Measurements from ENCODE around the gene OR1F1.
"Not testable (repeated sequence)": the region's sequence is repeated elsewhere in the genome, so short reads cannot be mapped to it uniquely, and the experiment has no call there.

OR1F1 gene

DNA sequence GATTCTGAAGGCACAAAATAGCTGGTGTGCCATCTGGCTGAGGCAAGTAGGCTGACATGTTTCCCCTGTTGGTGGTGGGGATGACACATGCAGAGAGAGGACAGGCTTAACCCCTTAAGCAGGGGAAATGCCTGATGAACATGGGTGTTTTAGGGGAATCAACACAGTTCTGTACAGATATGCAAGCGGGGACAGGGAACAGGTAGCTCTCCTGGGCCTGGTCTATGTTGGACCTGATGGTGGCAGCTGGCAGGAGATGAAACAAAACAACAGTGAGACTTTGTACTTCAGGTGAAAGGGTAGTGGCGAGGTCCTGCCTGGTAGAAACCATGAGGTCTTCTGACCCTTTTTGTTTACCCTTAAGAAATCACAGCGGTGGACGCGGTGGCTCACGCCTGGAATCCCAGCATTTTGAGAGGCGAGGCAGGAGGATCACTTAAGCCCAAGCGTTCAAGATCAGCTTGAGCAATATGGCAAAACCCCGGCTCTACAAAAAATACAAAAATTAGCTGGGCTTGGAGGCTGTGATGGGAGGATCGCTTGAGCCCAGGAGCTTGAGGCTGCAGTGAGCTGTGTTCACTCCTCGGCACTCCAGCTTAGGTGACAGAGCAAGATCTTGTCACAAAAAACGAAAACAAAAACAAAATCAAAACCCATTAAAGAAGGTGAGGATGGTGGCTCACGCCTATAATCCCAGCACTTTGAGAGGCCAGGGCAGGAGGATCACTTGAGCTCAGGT lies 10.5 kb downstream of the OR1F1 start:
- no peak overlapping the region for H3K4me3 ChIP-seq (ENCODE audit: control insufficient read depth, low read depth, low read length)
- no peak for DNase-seq (ENCODE audit: low read depth)
- TF ChIP-seq, protein P1, sequence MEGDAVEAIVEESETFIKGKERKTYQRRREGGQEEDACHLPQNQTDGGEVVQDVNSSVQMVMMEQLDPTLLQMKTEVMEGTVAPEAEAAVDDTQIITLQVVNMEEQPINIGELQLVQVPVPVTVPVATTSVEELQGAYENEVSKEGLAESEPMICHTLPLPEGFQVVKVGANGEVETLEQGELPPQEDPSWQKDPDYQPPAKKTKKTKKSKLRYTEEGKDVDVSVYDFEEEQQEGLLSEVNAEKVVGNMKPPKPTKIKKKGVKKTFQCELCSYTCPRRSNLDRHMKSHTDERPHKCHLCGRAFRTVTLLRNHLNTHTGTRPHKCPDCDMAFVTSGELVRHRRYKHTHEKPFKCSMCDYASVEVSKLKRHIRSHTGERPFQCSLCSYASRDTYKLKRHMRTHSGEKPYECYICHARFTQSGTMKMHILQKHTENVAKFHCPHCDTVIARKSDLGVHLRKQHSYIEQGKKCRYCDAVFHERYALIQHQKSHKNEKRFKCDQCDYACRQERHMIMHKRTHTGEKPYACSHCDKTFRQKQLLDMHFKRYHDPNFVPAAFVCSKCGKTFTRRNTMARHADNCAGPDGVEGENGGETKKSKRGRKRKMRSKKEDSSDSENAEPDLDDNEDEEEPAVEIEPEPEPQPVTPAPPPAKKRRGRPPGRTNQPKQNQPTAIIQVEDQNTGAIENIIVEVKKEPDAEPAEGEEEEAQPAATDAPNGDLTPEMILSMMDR (IDR thresholded peaks at IDR 0.05; ENCODE audit: control insufficient read depth, insufficient read depth, low read depth, low read length, missing control alignments) = no peak

DNA sequence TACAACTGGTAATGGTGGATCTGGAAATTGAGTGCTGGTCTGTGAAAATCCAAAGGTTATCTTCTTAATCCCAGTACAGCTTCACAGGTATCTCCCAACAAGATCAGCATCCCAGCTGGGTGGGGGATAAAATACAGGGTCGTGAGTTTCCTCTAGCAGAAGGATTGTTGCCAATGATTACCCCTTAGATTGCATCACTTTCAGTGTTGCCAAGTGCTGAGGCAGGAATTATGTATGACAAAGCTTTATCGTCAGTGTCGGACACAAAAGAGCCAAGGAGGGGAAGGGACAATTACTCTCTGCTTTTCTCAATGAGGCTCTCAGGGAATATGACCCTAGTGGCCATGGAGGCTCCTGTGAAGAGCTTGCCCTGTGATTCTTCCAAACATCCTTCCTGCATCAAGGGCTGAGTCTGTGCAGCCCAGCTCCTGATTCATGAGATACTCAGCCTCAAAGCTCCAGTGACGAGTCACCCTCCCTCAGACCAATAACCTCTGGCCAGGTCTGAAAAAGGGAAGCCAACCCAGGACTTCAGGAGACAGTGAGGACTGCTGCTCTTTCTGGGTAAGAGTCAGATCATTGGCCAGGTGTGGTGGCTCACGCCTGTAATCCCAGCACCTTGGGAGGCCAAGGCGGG lies 15.0 kb downstream of the OR1F1 start:
- H3K4me3 ChIP-seq (ENCODE audit: control insufficient read depth, low read depth, low read length) = no peak overlapping the region
- DNase-seq (ENCODE audit: low read depth) = no peak
- TF ChIP-seq, protein P1 (IDR thresholded peaks at IDR 0.05; ENCODE audit: control insufficient read depth, insufficient read depth, low read depth, low read length, missing control alignments) = no peak

DNA sequence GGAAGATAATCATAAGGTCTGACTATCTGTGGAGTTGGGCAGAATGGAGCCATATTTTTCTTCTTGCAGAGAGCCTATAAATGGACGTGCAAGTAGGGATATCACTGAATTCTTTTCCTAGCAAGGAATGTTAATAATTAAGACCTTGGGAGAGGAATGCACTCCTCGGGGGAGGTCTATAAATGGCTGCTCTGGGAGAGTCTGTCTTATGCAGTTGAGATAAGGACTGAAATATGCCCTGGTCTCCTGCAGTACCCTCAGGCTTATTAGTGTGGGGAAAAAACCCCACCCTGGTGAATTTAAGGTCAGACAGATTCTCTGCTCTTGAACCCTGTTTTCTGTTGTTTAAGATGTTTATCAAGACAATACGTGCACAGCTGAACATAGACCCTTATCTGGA lies 17.9 kb downstream of the OR1F1 start:
- DNase-seq (ENCODE audit: low read depth); H3K4me3 ChIP-seq (ENCODE audit: control insufficient read depth, low read depth, low read length): not testable (repeated sequence)

DNA sequence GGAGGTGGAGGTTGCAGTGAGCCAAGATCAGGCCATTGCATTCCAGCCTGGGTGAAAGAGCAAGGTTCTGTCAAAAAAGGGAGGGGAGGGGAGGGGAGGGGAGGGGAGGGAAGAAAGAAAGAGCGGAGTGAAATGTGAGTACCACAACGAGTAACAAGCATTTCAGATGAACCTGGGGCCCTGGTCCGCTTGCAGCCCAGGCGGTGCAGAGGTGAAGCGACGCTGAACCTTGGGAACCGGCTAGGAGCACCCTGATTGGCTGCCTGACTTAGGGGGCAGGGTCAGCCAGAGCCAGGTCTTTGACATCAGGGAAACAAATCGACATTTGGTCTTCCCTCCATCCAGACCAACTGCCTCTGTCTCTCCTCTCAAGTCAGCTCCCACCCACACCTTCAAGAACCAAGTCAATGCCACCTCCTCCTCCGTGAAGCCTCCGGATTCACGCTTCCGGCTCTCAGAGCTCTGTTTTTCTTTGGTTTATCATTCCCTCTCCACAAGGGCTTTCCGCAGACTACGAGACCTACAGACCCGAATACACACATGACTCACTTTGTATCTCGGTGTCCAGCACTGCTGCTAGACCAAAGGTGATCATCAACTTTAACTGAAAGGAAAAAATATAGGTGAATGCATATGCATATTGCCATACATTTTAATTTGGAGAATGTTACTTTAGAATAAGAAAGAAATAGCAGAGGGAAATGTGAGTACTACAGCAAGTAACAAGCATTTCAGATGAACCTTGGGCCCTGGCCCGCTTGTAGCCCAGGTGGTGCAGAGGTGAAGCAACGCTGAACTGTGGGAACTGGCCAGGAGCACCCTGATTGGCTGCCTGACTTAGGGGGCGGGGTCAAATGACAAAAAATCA lies 19.3 kb downstream of the OR1F1 start:
- no peak for DNase-seq (ENCODE audit: low read depth)
- no peak overlapping the region for H3K4me3 ChIP-seq (ENCODE audit: control insufficient read depth, low read depth, low read length)
- TF ChIP-seq, protein P1 (IDR thresholded peaks at IDR 0.05; ENCODE audit: control insufficient read depth, insufficient read depth, low read depth, low read length, missing control alignments) = no peak

DNA sequence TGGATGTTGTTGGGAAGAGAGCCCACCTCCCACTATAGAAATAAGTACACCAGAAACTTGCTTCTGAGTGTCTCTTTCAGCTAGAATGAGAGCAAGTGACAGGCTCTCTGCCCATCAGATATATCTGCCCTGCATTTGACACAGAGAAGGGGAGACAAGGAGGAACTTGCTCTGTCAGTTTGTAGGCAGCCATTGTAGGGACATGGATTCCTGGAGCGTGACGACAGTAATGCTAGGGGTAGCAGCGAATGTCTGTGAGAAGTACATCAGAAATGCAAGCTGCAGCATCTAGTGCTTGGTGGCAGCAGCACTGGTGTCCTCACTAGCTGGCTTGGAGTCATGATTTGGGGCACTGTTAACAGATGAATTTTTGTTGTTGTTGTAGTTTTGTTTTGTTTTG lies 24.0 kb downstream of the OR1F1 start:
- no peak for DNase-seq (ENCODE audit: low read depth)
- TF ChIP-seq, protein P1 (IDR thresholded peaks at IDR 0.05; ENCODE audit: control insufficient read depth, insufficient read depth, low read depth, low read length, missing control alignments) = no peak
- no peak overlapping the region for H3K4me3 ChIP-seq (ENCODE audit: control insufficient read depth, low read depth, low read length)

DNA sequence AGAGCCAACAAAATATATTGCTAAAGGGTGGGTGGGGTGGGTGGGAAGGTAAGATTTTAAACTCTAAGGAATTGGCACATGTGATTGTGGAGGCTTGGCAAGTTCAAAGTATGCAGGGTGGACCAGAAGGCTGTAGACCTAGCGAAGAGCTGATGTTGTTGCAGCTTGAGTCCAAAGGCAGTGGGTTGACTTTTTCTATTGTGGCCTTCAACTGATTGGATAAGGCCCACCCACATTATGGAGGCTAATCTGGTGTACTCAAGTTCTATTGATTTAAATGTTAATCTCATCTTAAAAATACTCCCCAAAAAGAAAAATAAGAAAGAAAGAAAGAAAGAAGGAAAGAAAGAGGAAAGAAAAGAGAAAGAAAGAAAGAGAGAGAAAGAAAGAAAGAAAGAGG lies 24.6 kb downstream of the OR1F1 start:
- no peak overlapping the region for H3K4me3 ChIP-seq (ENCODE audit: control insufficient read depth, low read depth, low read length)
- TF ChIP-seq, protein P1 (IDR thresholded peaks at IDR 0.05; ENCODE audit: control insufficient read depth, insufficient read depth, low read depth, low read length, missing control alignments) = no peak
- no peak for DNase-seq (ENCODE audit: low read depth)
